ENCODE data around the gene MEF2D.

MEF2D gene

GRCh38 chr1:156500543-156500792 lies at the start of gene MEF2D:
MEF2D (minus strand) TSS chr1:156500775; CDS start chr1:156483292, 17,483 bp downstream.
- peaks cover 77% of the 10 kb centered on the region for H3K4me1 Mint-ChIP-seq
- no peaks in the 10 kb centered on the region for H3K36me3 Mint-ChIP-seq (ENCODE audit: low read depth)
- H3K9me3 Mint-ChIP-seq = no peaks in the 10 kb centered on the region
- TF ChIP-seq CTCF (IDR thresholded peaks at IDR 0.05; ENCODE audit: unreplicated experiment in 3 of 3) = no peak
- H3K27me3 Mint-ChIP-seq (ENCODE audit: low read depth) = no peaks in the 10 kb centered on the region
- peak within 1 kb of the TSS; percentile 92 to 99 (median 96) for H3K27ac Mint-ChIP-seq
- H3K4me3 Mint-ChIP-seq = peak within 1 kb of the TSS; percentile 95 to 98 (median 97)

DNA sequence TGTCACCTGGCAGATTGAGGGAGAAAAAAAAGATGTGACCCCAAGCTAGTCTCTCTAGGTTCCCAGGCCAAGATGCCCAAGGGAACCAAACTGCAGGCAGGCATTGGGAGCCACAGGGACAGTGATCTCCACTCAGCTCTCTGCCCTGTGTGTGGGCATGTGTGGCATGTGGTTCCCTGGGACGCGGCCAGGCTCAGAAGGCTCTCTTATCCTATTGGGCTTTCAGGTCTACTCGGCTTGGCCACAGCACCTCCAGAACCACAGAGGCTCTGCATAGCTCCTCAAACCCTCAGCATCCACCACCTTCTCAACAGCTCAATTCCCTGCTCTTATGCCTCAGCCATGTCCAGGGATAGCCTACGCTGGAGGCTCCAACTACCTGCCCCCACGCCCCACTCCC lies 49.8 kb upstream of the MEF2D start:
- no peak for TF ChIP-seq CTCF (IDR thresholded peaks at IDR 0.05; ENCODE audit: unreplicated experiment in 3 of 3)
- H3K36me3 Mint-ChIP-seq (ENCODE audit: low read depth) = peaks cover 27% of the 10 kb centered on the region
- no peaks in the 10 kb centered on the region for H3K9me3 Mint-ChIP-seq
- no peak overlapping the region for H3K4me3 Mint-ChIP-seq
- no peaks in the 10 kb centered on the region for H3K27me3 Mint-ChIP-seq (ENCODE audit: low read depth)
- H3K27ac Mint-ChIP-seq = no peak overlapping the region
- H3K4me1 Mint-ChIP-seq = no peaks in the 10 kb centered on the region

DNA sequence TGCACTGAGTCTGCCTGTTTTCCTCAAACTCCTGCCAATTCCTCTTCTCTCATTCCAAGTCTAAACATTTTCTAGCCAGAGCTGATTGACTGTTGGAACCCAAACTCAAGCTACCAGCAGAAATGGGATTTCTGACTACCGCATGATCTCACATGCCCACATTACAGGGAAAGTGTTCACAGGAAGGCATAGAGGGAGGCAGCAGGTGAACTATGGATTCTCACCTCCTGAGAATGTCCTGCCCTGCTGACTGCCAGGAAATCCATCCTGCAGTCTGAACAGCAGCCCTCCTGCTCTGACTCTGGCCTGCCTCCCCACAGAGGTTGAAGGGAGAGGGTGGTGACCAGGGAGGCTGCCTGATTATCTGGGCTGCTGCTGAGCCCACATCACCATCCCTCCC lies 49.3 kb upstream of the MEF2D start:
- Mint-ChIP-seq H3K27ac (no peak overlapping the region), H3K4me3 (no peak overlapping the region), H3K36me3 (ENCODE audit: low read depth) (peaks cover 22% of the 10 kb centered on the region), H3K27me3 (ENCODE audit: low read depth) (no peaks in the 10 kb centered on the region), H3K4me1 (no peaks in the 10 kb centered on the region), H3K9me3 (no peaks in the 10 kb centered on the region)
- no peak for TF ChIP-seq CTCF (IDR thresholded peaks at IDR 0.05; ENCODE audit: unreplicated experiment in 3 of 3)

- H3K27me3 Mint-ChIP-seq (ENCODE audit: low read depth) = no peaks in the 10 kb centered on the region
- H3K27ac Mint-ChIP-seq = no peak overlapping the region
- TF ChIP-seq CTCF (IDR thresholded peaks at IDR 0.05; ENCODE audit: unreplicated experiment in 3 of 3) = no peak
- no peaks in the 10 kb centered on the region for H3K9me3 Mint-ChIP-seq
- no peak overlapping the region for H3K4me3 Mint-ChIP-seq
- no peaks in the 10 kb centered on the region for H3K4me1 Mint-ChIP-seq
- peaks cover 22% of the 10 kb centered on the region for H3K36me3 Mint-ChIP-seq (ENCODE audit: low read depth)
Observed at GRCh38 chr1:156549390-156549789, 48.8 kb upstream of the MEF2D start.

- Mint-ChIP-seq H3K4me3 (no peak overlapping the region), H3K27ac (no peak overlapping the region), H3K27me3 (ENCODE audit: low read depth) (no peaks in the 10 kb centered on the region), H3K9me3 (no peaks in the 10 kb centered on the region), H3K36me3 (ENCODE audit: low read depth) (peaks cover 18% of the 10 kb centered on the region), H3K4me1 (no peaks in the 10 kb centered on the region)
- TF ChIP-seq CTCF (IDR thresholded peaks at IDR 0.05; ENCODE audit: unreplicated experiment in 3 of 3) = no peak
Observed at GRCh38 chr1:156547982-156548381, 47.4 kb upstream of the MEF2D start.

DNA sequence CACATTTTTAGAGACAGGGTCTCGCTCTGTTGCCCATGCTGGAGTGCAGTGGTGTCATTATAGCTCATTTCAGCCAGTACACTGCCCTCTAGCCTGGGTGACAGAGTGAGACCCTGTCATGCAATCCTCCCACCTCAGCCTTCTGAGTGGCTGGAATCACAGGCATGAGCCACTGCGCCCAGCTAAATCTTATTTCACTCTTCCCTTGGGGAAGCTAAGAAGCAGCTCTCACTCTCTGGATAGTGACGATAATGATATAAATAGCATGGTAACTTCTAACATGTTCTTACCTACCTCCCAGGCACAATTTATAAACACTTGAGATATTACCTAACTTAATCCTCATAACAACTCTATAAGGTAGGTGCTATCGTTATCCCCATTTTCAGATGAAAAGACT lies 46.9 kb upstream of the MEF2D start:
- TF ChIP-seq CTCF (IDR thresholded peaks at IDR 0.05; ENCODE audit: unreplicated experiment in 3 of 3) = no peak
- H3K36me3 Mint-ChIP-seq (ENCODE audit: low read depth) = peaks cover 16% of the 10 kb centered on the region
- H3K9me3 Mint-ChIP-seq = no peaks in the 10 kb centered on the region
- H3K27ac Mint-ChIP-seq = no peak overlapping the region
- no peaks in the 10 kb centered on the region for H3K27me3 Mint-ChIP-seq (ENCODE audit: low read depth)
- H3K4me1 Mint-ChIP-seq = no peaks in the 10 kb centered on the region
- H3K4me3 Mint-ChIP-seq = no peak overlapping the region
